H1 (cell line): ENCODE measurements around the gene TAF12.
"Not testable (repeated sequence)": the region's sequence is repeated elsewhere in the genome, so short reads cannot be mapped to it uniquely, and the experiment has no call there.

Experiments
- CTCF ChIP-seq, 3 experiments: IDR thresholded peaks; 1 replicate in 2 of 3; 2 replicates in 1 of 3; pipeline versions ENCODE4 v1.5.1 to v1.6.1; 2011; ENCODE audit warnings: low read length in 3 of 3, mild to moderate bottlenecking in 3 of 3, inconsistent platforms in 2 of 3, low read depth in 1 of 3, moderate library complexity in 1 of 3; ENCODE audit not compliant: insufficient read depth in 1 of 3; ENCODE audit errors: control extremely low read depth in 1 of 3
- JUN ChIP-seq: IDR thresholded peaks from 2 replicates; pipeline ENCODE4 v1.6.1; 2011; ENCODE audit warnings: low read depth, mild to moderate bottlenecking, improper control_type of control experiment, low read length
- POLR2A ChIP-seq, 2 experiments: IDR thresholded peaks; 1 replicate in 1 of 2; 2 replicates in 1 of 2; pipeline ENCODE4 v1.6.1; 2011; ENCODE audit warnings: low read depth in 2 of 2, low read length in 2 of 2, mild to moderate bottlenecking in 2 of 2; ENCODE audit errors: control extremely low read depth in 1 of 2
- SP1 ChIP-seq: IDR thresholded peaks from 2 replicates; pipeline ENCODE4 v1.6.1; 2011; ENCODE audit warnings: low read depth, low read length
- TBP ChIP-seq: IDR thresholded peaks from 2 replicates; pipeline ENCODE4 v1.6.1; 2011; ENCODE audit warnings: low read depth, low read length, improper control_type of control experiment
- TF ChIP-seq, protein P1 (sequence below): IDR thresholded peaks from 2 replicates; pipeline ENCODE4 v1.6.1; 2011; ENCODE audit warnings: low read depth, mild to moderate bottlenecking, low read length; ENCODE audit not compliant: insufficient read depth

DNA sequence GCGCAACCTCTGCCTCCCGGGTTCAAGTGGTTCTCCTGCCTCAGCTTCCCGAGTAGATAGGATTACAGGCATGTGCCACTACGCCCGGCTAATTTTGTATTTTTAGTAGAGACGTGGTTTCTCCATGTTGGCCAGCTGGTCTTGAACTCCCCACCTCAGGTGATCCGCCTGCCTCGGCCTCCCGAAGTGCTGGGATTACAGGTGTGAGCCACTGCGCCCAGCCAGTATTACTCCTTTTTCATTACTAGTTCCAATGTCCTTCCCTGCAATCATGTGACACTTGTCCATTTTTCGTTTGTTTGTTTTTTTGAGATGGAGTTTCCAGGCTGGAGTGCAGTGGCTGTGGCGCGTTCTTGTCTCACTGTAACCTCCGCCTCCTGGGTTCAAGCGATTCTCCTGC lies 30.1 kb upstream of the TAF12 start:
- not testable (repeated sequence) for TF ChIP-seq CTCF (IDR thresholded peaks at IDR 0.05; ENCODE audit: control extremely low read depth in 1 of 3, insufficient read depth in 1 of 3, low read depth in 1 of 3, low read length in 3 of 3); JUN; TBP; POLR2A (IDR thresholded peaks at IDR 0.05; ENCODE audit: control extremely low read depth in 1 of 2, low read depth in 2 of 2, low read length in 2 of 2); SP1
- TF ChIP-seq, protein P1, sequence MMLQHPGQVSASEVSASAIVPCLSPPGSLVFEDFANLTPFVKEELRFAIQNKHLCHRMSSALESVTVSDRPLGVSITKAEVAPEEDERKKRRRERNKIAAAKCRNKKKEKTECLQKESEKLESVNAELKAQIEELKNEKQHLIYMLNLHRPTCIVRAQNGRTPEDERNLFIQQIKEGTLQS = not testable (repeated sequence)
